LNCaP clone FGC (cell line): Measurements from ENCODE around the gene ANXA11.

ENCODE experiments used
- DNase-seq: peaks from one replicate; pipeline ENCODE4 v3.0.0-alpha.2; 2011; ENCODE audit warnings: low read depth
- H3K4me3 ChIP-seq: 2 replicates; pipeline ENCODE4 v1.5.1; 2011; ENCODE audit warnings: mild to moderate bottlenecking, low read depth, low read length, control low read depth
- CTCF ChIP-seq: IDR thresholded peaks from 2 replicates; pipeline ENCODE4 v1.5.1; 2012; ENCODE audit warnings: mild to moderate bottlenecking; ENCODE audit not compliant: control insufficient read depth, insufficient read depth; ENCODE audit errors: extremely low read depth

ANXA11 gene

GRCh38 chr10:80186364-80187012 lies 18.8 kb downstream of the ANXA11 start:
- DNase-seq, result no peak
- TF ChIP-seq CTCF, result no peak
- no peak overlapping the region for H3K4me3 ChIP-seq

DNA sequence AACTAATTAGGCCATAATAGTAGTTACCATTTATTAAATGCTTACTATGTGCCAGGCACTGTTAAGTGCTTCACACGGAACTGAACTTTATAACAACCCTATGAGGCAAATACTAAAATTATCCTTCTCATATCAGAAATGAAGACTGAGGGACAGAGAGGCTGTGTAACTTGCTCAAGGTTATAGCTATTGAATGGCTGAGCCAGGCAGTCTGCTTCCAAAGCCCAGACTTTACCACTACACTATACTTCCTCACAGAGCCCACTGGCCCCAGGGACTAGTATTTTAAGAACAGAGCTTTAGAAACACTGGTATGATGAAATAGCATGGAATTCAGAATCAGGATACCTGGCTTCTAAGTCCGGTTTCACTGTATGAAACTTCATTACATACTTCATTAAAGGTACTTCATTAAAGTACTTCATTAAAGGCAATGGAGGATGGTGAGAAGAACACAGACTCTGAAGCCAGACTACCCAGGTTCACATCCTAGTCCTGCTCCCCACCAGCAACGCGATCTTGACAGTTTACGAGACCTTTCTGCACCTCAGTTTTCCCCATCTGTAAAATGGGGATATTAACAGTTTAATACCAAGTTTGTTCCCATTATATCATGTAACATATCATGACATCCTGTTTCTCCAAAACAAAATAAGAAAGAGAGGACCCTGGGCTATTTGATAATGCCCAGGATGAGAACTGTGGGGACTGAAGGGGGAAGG lies 19.6 kb downstream of the ANXA11 start:
- DNase-seq, result no peak
- no peak for TF ChIP-seq CTCF
- no peak overlapping the region for H3K4me3 ChIP-seq

DNA sequence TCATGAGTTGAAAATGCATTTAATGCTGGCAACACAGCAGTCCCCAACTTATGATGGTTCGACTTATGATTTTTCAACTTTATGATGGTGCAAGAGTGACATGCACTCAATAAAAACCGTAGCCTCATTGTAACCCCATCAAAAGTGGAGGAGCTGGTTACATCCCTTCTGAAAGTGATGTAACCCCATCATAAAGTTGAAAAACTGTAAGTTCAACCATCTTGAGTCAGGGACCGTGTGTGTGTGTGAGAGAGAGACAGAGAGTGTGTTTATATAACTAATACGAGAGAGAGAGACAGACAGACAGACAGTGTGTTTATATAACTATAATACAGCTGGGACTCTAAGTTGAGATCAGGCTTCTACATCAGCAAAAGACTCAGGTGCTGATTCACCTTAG lies 21.0 kb downstream of the ANXA11 start:
- no peak for DNase-seq
- TF ChIP-seq CTCF, result no peak
- H3K4me3 ChIP-seq, result no peak overlapping the region

- no peak for DNase-seq
- H3K4me3 ChIP-seq, result no peak overlapping the region
- no peak for TF ChIP-seq CTCF
Measured at GRCh38 chr10:80183436-80183835, 21.9 kb downstream of the ANXA11 start.

GRCh38 chr10:80182986-80183385 lies 22.4 kb downstream of the ANXA11 start:
- no peak overlapping the region for H3K4me3 ChIP-seq
- DNase-seq, result no peak
- no peak for TF ChIP-seq CTCF

DNA sequence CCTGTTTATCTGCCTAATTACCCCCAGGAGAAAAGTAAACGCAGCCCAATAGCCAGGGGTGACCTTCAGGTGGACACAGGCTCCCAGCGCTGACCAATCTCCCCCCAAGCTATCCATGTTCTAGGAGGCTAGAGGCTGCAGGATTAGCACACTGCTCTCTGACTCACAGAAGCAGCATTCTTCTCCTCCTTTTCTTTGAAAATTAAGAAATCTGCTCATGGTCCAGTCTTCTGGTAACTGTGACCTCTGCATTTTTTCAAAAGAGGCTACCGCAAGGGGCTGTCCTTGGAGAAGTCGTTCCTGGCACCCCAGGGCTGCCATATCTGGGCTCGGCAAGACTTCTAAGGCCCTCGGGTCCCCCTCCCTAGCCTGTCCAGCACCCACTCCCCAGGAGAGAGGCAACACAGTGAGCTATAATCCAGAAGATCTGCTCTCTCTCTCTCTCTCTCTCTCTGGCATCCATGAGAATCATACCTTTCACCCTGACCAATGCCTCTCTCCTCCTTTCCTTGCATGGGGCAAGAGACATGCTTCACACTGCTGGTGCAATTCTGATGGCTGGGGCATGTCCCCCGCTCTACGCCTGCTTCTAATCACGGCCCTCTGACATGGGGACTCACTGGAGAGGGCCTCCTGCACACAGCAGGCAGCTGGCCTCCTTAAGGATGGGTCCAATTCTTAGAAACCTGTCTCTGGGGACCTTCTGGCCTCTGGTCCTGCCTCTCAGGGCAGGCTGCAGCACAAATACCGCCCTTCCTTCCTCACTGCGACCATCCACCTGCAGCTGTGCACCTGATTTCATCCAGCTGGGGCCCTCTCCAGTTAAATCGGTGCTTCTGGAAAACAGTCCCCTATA lies 27.3 kb downstream of the ANXA11 start:
- H3K4me3 ChIP-seq, result no peak overlapping the region
- DNase-seq, result no peak
- TF ChIP-seq CTCF, result no peak
